Measurements from ENCODE around the gene KRT85. TPM values are rescaled to one million over a fixed set of nuclear protein-coding genes. Genes with fewer than 3 reads are reported as not detected.
"Not testable (repeated sequence)": the region's sequence is repeated elsewhere in the genome, so short reads cannot be mapped to it uniquely, and the experiment has no call there.

KRT85 gene
- total and polyA plus RNA-seq, 12 donors = not detected

- H3K27ac ChIP-seq = no peak overlapping the region
- WGBS, 4 donors = 86 to 96% (median 92%) methylated on average over 10 to 11 of the region's 11 CpGs
- no peaks in the 10 kb centered on the region for H3K4me1 ChIP-seq (replicated peaks in 1 of 2)
- no peaks in the 10 kb centered on the region for H3K36me3 ChIP-seq (replicated peaks in 1 of 2)
- no peak for DNase-seq
- no peaks in the 10 kb centered on the region for H3K9me3 ChIP-seq (replicated peaks in 1 of 3)
- intact Hi-C loops (cut with DNase I) = no loop called here
- peaks cover 14% of the 10 kb centered on the region for H3K27me3 ChIP-seq
- TF ChIP-seq, protein P1, sequence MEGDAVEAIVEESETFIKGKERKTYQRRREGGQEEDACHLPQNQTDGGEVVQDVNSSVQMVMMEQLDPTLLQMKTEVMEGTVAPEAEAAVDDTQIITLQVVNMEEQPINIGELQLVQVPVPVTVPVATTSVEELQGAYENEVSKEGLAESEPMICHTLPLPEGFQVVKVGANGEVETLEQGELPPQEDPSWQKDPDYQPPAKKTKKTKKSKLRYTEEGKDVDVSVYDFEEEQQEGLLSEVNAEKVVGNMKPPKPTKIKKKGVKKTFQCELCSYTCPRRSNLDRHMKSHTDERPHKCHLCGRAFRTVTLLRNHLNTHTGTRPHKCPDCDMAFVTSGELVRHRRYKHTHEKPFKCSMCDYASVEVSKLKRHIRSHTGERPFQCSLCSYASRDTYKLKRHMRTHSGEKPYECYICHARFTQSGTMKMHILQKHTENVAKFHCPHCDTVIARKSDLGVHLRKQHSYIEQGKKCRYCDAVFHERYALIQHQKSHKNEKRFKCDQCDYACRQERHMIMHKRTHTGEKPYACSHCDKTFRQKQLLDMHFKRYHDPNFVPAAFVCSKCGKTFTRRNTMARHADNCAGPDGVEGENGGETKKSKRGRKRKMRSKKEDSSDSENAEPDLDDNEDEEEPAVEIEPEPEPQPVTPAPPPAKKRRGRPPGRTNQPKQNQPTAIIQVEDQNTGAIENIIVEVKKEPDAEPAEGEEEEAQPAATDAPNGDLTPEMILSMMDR (IDR thresholded peaks at IDR 0.05) = no peak
- no peak overlapping the region for H3K4me3 ChIP-seq
Measured at GRCh38 chr12:52316701-52317100, 50.6 kb downstream of the KRT85 start.

- DNase-seq = no peak
- WGBS, 4 donors = 80 to 92% (median 89%) methylated on average over 9 of the region's 9 CpGs
- intact Hi-C loops (cut with DNase I) = no loop called here
Measured at GRCh38 chr12:52316290-52316689, 51.0 kb downstream of the KRT85 start.

GRCh38 chr12:52315721-52316120 is 51.6 kb downstream of the KRT85 start:
- WGBS, 4 donors = 64 to 77% (median 68%) methylated on average over 9 of the region's 9 CpGs
- H3K4me3 ChIP-seq; H3K4me1 ChIP-seq (replicated peaks in 1 of 2); DNase-seq; H3K36me3 ChIP-seq (replicated peaks in 1 of 2); intact Hi-C loops (cut with DNase I); H3K9me3 ChIP-seq (replicated peaks in 1 of 3); H3K27ac ChIP-seq: not testable (repeated sequence)
- peaks cover 11% of the 10 kb centered on the region for H3K27me3 ChIP-seq

More at GRCh38 chr12:52316290-52316689, 51.0 kb downstream of the KRT85 start:
- no peak overlapping the region for H3K4me3 ChIP-seq
- H3K9me3 ChIP-seq (replicated peaks in 1 of 3) = no peaks in the 10 kb centered on the region
- no peaks in the 10 kb centered on the region for H3K36me3 ChIP-seq (replicated peaks in 1 of 2)
- no peak overlapping the region for H3K27ac ChIP-seq
- H3K4me1 ChIP-seq (replicated peaks in 1 of 2) = no peaks in the 10 kb centered on the region
- peaks cover 14% of the 10 kb centered on the region for H3K27me3 ChIP-seq
- TF ChIP-seq, protein P1 (IDR thresholded peaks at IDR 0.05) = no peak
- TF ChIP-seq POLR2A (IDR thresholded peaks at IDR 0.05) = no peak

GRCh38 chr12:52314511-52314910 is 52.8 kb downstream of the KRT85 start:
- H3K4me1 ChIP-seq (replicated peaks in 1 of 2) = no peaks in the 10 kb centered on the region
- 78 to 83% (median 83%) methylated on average over 2 to 13 of the region's 13 CpGs for WGBS, 4 donors
- no peaks in the 10 kb centered on the region for H3K36me3 ChIP-seq (replicated peaks in 1 of 2)
- DNase-seq = peak in 1 of 7 donors; percentile 29
- TF ChIP-seq, protein P1 (IDR thresholded peaks at IDR 0.05) = no peak
- TF ChIP-seq POLR2A (IDR thresholded peaks at IDR 0.05) = no peak
- H3K4me3 ChIP-seq = no peak overlapping the region
- peaks cover 11% of the 10 kb centered on the region for H3K27me3 ChIP-seq
- no peaks in the 10 kb centered on the region for H3K9me3 ChIP-seq (replicated peaks in 1 of 3)
- no peak overlapping the region for H3K27ac ChIP-seq
- intact Hi-C loops (cut with DNase I) = no loop called here

- H3K4me3 ChIP-seq = no peak overlapping the region
- peaks cover 14% of the 10 kb centered on the region for H3K27me3 ChIP-seq
- peak in 1 of 7 donors; percentile 30 for DNase-seq
- H3K9me3 ChIP-seq (replicated peaks in 1 of 3) = no peaks in the 10 kb centered on the region
- H3K36me3 ChIP-seq (replicated peaks in 1 of 2) = no peaks in the 10 kb centered on the region
- no peak for TF ChIP-seq POLR2A (IDR thresholded peaks at IDR 0.05)
- TF ChIP-seq, protein P1 (IDR thresholded peaks at IDR 0.05) = no peak
- intact Hi-C loops (cut with DNase I) = no loop called here
- H3K4me1 ChIP-seq (replicated peaks in 1 of 2) = no peaks in the 10 kb centered on the region
- H3K27ac ChIP-seq = no peak overlapping the region
- WGBS, 4 donors = 75 to 87% (median 82%) methylated on average over 6 to 9 of the region's 9 CpGs
Measured at GRCh38 chr12:52313926-52314325, 53.4 kb downstream of the KRT85 start.

Data from adrenal gland (tissue), 12 donors.